HCEC 1CT (cell line): ENCODE measurements around the gene EIF4E.
A peak's percentile ranks its signal among the peaks of the same experiment; 100 is the strongest.
"Not testable (repeated sequence)": the region's sequence is repeated elsewhere in the genome, so short reads cannot be mapped to it uniquely, and the experiment has no call there.

Source experiments
- DNase-seq: peaks from one replicate; pipeline ENCODE4 v3.0.0-alpha.2; 2017

EIF4E gene

GRCh38 chr4:98930311-98930865 is 1.5 kb upstream of the EIF4E start:
- DNase-seq: no peak

GRCh38 chr4:98929341-98930267 is 671 bp upstream of the EIF4E start:
- peak; percentile 94 for DNase-seq

GRCh38 chr4:98928131-98928504 is 815 bp downstream of the EIF4E start:
- peak; percentile 60 for DNase-seq

GRCh38 chr4:98926257-98926656 is 2.7 kb downstream of the EIF4E start:
- DNase-seq: not testable (repeated sequence)

GRCh38 chr4:98921292-98921691 is 7.6 kb downstream of the EIF4E start:
- DNase-seq: no peak

- no peak for DNase-seq
Measured at GRCh38 chr4:98919996-98920395, 8.9 kb downstream of the EIF4E start.

- not testable (repeated sequence) for DNase-seq
Measured at GRCh38 chr4:98910728-98911127, 18.2 kb downstream of the EIF4E start.

- no peak for DNase-seq
Measured at GRCh38 chr4:98909646-98910401, 19.1 kb downstream of the EIF4E start.

GRCh38 chr4:98908703-98909262 is 20.1 kb downstream of the EIF4E start:
- no peak for DNase-seq

GRCh38 chr4:98908182-98908581 is 20.8 kb downstream of the EIF4E start:
- no peak for DNase-seq

GRCh38 chr4:98905839-98906238 is 23.1 kb downstream of the EIF4E start:
- DNase-seq: peak; percentile 30

GRCh38 chr4:98905297-98905696 is 23.6 kb downstream of the EIF4E start:
- DNase-seq: no peak

- no peak for DNase-seq
Measured at GRCh38 chr4:98903963-98904362, 25.0 kb downstream of the EIF4E start.

GRCh38 chr4:98903561-98903960 is 25.4 kb downstream of the EIF4E start:
- DNase-seq: no peak

GRCh38 chr4:98899277-98899676 is 29.7 kb downstream of the EIF4E start:
- no peak for DNase-seq

- no peak for DNase-seq
Measured at GRCh38 chr4:98891478-98892337, 37.2 kb downstream of the EIF4E start.

GRCh38 chr4:98890702-98891455 is 38.1 kb downstream of the EIF4E start:
- no peak for DNase-seq

GRCh38 chr4:98887145-98887544 is 41.8 kb downstream of the EIF4E start:
- DNase-seq: no peak

- DNase-seq: not testable (repeated sequence)
Measured at GRCh38 chr4:98886382-98886781, 42.6 kb downstream of the EIF4E start.

GRCh38 chr4:98880884-98881283 is 48.0 kb downstream of the EIF4E start:
- DNase-seq: not testable (repeated sequence)

GRCh38 chr4:98879515-98879914 is 49.4 kb downstream of the EIF4E start:
- DNase-seq: no peak

GRCh38 chr4:98873059-98873458 is 55.9 kb downstream of the EIF4E start:
- peak; percentile 4 for DNase-seq
